Progenitor cell of endocrine pancreas (in vitro differentiated cells): Measurements from ENCODE around the gene LHB. TPM values are rescaled to one million over a fixed set of nuclear protein-coding genes. Genes with fewer than 3 reads are reported as not detected.
"Not testable (repeated sequence)": the region's sequence is repeated elsewhere in the genome, so short reads cannot be mapped to it uniquely, and the experiment has no call there.

Experiments
- DNase-seq: peaks from one replicate; pipeline ENCODE4 v3.0.0; 2021; ENCODE audit warnings: low spot score; ENCODE audit not compliant: unreplicated experiment
- H3K27ac Mint-ChIP-seq: 2 replicates; pipeline ENCODE4 v1.8.0; 2021; ENCODE audit warnings: mild to moderate bottlenecking, moderate library complexity, mixed read lengths
- H3K27me3 Mint-ChIP-seq: 2 replicates; pipeline ENCODE4 v1.8.0; 2021; ENCODE audit warnings: mixed read lengths
- H3K36me3 Mint-ChIP-seq: 2 replicates; pipeline ENCODE4 v1.8.0; 2022; ENCODE audit warnings: mixed read lengths; ENCODE audit not compliant: insufficient read depth
- H3K4me1 Mint-ChIP-seq: 2 replicates; pipeline ENCODE4 v1.8.0; 2021; ENCODE audit warnings: low read depth, mixed read lengths
- H3K4me3 Mint-ChIP-seq: 2 replicates; pipeline ENCODE4 v1.8.0; 2021; ENCODE audit warnings: low read depth, mild to moderate bottlenecking, moderate library complexity, mixed read lengths
- H3K9me3 Mint-ChIP-seq: 2 replicates; pipeline ENCODE4 v1.8.0; 2021; ENCODE audit warnings: low read depth, mixed read lengths
- total RNA-seq: library from RNA; stranded (reverse); gene quantifications from 2 replicates; pipeline ENCODE4 v1.2.1, GENCODE V29; 2021
- TF ChIP-seq, protein P1 (sequence below): fragments of 200-600 bp; sonication (generic); IDR thresholded peaks from one replicate; pipeline ENCODE4 v1.5.0; 2021; ENCODE audit warnings: antibody characterized with exemption, mild to moderate bottlenecking; ENCODE audit not compliant: unreplicated experiment

The LHB gene
- total RNA-seq, 1 donor from 2014 or later: not detected

DNA sequence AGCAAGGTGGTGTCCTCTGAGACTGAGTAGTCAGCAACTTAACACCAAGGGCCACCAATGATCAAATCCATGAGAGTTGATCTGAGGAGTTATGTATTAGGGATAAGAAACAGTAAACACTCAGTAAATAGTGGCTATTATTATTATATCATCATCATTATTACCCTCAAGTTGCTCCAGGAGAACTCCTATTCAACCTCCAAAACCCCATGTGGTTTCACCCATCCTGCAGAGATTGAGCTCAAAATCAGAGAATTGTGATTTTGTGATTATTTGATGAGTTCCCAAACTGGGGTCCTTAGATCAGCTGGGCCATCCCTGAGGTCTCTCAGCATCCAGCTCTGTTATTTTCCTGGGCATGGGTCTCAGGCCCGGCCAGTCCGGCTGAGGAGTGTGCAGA is 44.1 kb upstream of the LHB start:
- no peak for DNase-seq
- peaks cover 65% of the 10 kb centered on the region for H3K27me3 Mint-ChIP-seq
- TF ChIP-seq, protein P1, sequence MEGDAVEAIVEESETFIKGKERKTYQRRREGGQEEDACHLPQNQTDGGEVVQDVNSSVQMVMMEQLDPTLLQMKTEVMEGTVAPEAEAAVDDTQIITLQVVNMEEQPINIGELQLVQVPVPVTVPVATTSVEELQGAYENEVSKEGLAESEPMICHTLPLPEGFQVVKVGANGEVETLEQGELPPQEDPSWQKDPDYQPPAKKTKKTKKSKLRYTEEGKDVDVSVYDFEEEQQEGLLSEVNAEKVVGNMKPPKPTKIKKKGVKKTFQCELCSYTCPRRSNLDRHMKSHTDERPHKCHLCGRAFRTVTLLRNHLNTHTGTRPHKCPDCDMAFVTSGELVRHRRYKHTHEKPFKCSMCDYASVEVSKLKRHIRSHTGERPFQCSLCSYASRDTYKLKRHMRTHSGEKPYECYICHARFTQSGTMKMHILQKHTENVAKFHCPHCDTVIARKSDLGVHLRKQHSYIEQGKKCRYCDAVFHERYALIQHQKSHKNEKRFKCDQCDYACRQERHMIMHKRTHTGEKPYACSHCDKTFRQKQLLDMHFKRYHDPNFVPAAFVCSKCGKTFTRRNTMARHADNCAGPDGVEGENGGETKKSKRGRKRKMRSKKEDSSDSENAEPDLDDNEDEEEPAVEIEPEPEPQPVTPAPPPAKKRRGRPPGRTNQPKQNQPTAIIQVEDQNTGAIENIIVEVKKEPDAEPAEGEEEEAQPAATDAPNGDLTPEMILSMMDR: no peak
- H3K4me1 Mint-ChIP-seq: peaks cover 8% of the 10 kb centered on the region
- H3K9me3 Mint-ChIP-seq: no peaks in the 10 kb centered on the region
- no peaks in the 10 kb centered on the region for H3K36me3 Mint-ChIP-seq
- H3K27ac Mint-ChIP-seq: no peak overlapping the region
- H3K4me3 Mint-ChIP-seq: no peak overlapping the region

DNA sequence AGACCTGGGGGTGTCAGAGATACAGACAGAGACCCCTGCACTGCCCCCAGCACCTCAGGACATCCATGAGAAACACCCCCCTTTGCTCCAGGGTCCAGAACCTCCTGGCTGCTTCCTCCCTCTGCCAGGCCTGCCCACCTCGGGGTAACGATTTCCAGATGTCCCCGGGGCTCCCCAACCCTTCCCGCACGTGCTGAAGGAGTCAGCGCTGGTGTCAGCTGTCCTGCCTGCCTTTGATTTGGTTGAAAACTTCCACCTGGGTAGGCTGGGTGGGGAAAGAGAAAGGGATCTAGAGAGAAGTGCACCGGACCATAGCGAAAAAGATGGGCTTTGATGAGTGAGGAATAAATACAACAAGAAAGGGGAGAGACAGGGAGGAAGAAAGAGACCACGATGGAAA is 42.2 kb upstream of the LHB start:
- TF ChIP-seq, protein P1: no peak
- Mint-ChIP-seq H3K27ac (no peak overlapping the region), H3K4me3 (no peak overlapping the region), H3K9me3 (no peaks in the 10 kb centered on the region), H3K4me1 (peaks cover 4% of the 10 kb centered on the region), H3K36me3 (no peaks in the 10 kb centered on the region), H3K27me3 (peaks cover 70% of the 10 kb centered on the region)
- DNase-seq: no peak

DNA sequence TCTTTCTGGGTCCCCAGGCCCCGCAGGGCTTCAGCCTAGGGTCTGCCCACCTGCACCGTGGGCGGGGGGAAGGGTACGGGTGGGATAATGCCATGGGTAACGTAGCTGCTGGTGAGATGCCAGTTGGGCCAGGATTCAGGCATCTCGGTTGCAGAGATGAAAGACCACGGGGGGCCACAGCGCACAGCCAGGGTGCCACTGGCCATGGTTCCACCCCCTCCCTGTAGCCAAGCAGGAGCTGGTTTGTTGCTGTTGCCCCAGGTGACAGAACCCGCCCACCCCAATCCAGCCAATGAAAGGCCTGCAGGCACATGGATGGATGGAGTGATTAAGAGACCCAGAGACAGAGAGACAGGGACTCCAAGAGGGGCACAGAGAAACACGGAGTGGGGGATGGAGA is 41.7 kb upstream of the LHB start:
- TF ChIP-seq, protein P1: no peak
- H3K27ac Mint-ChIP-seq: no peak overlapping the region
- H3K9me3 Mint-ChIP-seq: no peaks in the 10 kb centered on the region
- H3K4me3 Mint-ChIP-seq: no peak overlapping the region
- H3K36me3 Mint-ChIP-seq: no peaks in the 10 kb centered on the region
- DNase-seq: no peak
- peaks cover 4% of the 10 kb centered on the region for H3K4me1 Mint-ChIP-seq
- H3K27me3 Mint-ChIP-seq: peaks cover 72% of the 10 kb centered on the region

DNA sequence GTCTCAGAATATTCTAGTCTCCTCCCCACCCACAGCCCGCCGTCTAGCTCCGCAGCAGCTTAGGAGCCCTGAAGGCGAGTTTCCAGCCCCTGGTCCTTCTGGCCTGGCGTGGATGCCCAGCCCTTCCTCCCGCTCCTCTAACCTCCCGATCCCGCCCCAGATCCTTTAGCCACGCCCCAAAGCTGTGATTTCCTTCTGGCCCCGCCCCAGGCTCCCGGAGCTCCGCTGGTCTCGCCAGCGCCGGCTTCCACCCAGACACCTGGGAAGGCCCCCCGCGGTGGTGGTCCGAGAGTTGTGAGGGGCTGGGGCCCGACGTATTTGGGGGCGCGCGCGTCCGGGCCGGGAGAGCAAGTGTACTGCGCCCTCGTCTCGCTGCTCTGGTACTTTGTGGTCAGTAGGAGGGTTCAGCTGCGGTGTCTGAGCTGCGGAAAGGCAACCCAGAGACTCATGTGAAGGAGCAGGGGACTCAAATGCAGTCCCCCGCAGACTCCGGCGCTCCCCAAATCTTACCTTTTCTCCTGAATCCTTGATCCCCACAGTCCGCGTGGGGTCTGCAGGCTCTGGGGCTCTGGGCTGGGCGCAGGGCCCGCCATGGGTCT is 40.8 kb upstream of the LHB start, which contains the start of gene CGB7:
CGB7 (minus strand) TSS at position 114 of the 599 bp plus-strand sequence. CDS start 2,374 bp downstream, outside the sequence.
- peaks cover 67% of the 10 kb centered on the region for H3K27me3 Mint-ChIP-seq
- peak within 1 kb of the TSS; percentile 68 for H3K4me3 Mint-ChIP-seq
- peak; percentile 53 for DNase-seq
- no peak within 1 kb of the TSS for H3K27ac Mint-ChIP-seq
- H3K4me1 Mint-ChIP-seq: peaks cover 4% of the 10 kb centered on the region
- no peaks in the 10 kb centered on the region for H3K9me3 Mint-ChIP-seq
- no peaks in the 10 kb centered on the region for H3K36me3 Mint-ChIP-seq
- TF ChIP-seq, protein P1: no peak

DNA sequence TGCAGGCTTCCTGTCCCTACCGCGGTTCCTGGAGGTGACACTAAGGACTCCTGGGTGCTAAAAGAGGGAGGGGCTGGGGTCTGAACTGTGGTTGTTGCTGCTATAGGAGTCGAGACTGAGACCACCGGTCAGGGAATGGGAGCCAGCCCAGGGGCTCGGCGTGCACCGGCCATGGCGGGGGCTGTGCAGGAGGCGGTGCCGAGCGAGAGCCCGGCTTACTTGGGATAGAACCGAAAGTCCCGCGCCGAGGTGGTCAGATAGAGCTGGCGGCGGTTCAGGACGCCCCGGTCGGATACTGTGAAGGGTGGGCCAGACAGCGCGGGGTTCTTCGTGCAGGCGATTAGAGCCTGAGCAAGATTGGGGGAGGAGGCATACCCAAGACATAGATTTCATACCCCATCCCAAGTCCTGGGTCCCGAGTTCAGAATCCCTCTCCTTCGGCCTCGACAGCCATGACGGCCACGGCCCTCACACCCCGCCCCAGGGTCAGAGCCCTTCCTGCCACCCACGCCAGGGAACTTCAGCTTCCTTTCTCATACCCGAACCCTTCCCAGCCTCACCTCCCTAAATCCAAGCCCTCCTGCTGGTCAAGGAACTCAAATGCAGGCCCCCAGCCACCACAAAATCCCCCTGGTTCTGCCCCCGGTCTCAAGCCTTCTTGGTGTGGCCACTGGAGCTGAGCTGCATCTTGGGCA is 40.2 kb upstream of the LHB start:
- not testable (repeated sequence) for H3K27ac Mint-ChIP-seq, H3K9me3 Mint-ChIP-seq, DNase-seq, H3K36me3 Mint-ChIP-seq, H3K4me1 Mint-ChIP-seq
- Mint-ChIP-seq H3K4me3 (peak overlapping the region; percentile 68), H3K27me3 (peaks cover 67% of the 10 kb centered on the region)
